Cardiac fibroblast (primary cell): ENCODE data around the gene RXRB.
A peak's percentile ranks its signal among the peaks of the same experiment; 100 is the strongest.

Experiments
- DNase-seq, 2 donors: peaks; one replicate each; pipeline versions ENCODE4 v3.0.0 to v3.0.0-alpha.2; 2010; ENCODE audit warnings: low read depth in 2 of 2
- H3K4me3 ChIP-seq, 2 donors: replicated peaks in 1 of 2; 1 replicate in 1 of 2; 2 replicates in 1 of 2; pipeline ENCODE4 v1.5.1; 2011; ENCODE audit warnings: low read depth in 2 of 2, low read length in 2 of 2, mild to moderate bottlenecking in 2 of 2, moderate library complexity in 1 of 2
- CTCF ChIP-seq: IDR thresholded peaks from one replicate; pipeline ENCODE4 v1.5.1; 2011; ENCODE audit warnings: low read depth, mild to moderate bottlenecking, low read length, inconsistent platforms

Gene RXRB

GRCh38 chr6:33203443-33204164, 3.1 kb upstream of the RXRB start:
- H3K4me3 ChIP-seq: no peak overlapping the region
- no peak for DNase-seq
- no peak for TF ChIP-seq CTCF

DNA sequence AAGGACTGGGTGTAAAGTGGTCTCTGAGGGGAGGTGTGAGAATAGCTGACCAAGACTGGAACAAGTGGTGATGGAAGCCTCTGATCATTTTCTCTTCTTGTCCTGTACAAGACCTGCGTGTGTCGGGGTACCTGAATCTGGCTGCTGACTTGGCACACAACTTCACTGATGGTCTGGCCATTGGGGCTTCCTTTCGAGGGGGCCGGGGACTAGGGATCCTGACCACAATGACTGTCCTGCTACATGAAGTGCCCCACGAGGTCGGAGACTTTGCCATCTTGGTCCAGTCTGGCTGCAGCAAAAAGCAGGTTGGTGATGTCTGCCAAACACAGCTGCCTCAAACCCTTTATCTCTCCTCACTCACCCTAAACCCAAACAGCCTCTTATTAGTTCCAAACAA, 2.3 kb upstream of the RXRB start:
- peak overlapping the region in 1 of 2 donors; percentile 94 for H3K4me3 ChIP-seq
- no peak for TF ChIP-seq CTCF
- no peak for DNase-seq

GRCh38 chr6:33201935-33202334, 1.5 kb upstream of the RXRB start:
- TF ChIP-seq CTCF: no peak
- H3K4me3 ChIP-seq: peak overlapping the region; percentile 83 to 94
- DNase-seq: no peak

DNA sequence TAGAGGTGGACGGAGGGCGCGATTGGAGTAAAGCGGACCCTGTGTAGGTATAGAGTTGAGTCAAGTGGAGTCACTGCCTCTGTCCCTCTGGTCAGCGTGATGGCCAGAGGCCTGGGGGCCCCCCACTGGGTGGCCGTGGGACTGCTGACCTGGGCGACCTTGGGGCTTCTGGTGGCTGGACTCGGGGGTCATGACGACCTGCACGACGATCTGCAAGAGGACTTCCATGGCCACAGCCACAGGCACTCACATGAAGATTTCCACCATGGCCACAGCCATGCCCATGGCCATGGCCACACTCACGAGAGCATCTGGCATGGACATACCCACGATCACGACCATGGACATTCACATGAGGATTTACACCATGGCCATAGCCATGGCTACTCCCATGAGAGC, 681 bp upstream of the RXRB start:
- peak overlapping the region; percentile 83 to 94 for H3K4me3 ChIP-seq
- DNase-seq: no peak
- TF ChIP-seq CTCF: peak; percentile 10

GRCh38 chr6:33199687-33200218, 712 bp downstream of the RXRB start:
- TF ChIP-seq CTCF: no peak
- peak overlapping the region; percentile 83 to 94 for H3K4me3 ChIP-seq
- DNase-seq: peak; percentile 62 to 76

DNA sequence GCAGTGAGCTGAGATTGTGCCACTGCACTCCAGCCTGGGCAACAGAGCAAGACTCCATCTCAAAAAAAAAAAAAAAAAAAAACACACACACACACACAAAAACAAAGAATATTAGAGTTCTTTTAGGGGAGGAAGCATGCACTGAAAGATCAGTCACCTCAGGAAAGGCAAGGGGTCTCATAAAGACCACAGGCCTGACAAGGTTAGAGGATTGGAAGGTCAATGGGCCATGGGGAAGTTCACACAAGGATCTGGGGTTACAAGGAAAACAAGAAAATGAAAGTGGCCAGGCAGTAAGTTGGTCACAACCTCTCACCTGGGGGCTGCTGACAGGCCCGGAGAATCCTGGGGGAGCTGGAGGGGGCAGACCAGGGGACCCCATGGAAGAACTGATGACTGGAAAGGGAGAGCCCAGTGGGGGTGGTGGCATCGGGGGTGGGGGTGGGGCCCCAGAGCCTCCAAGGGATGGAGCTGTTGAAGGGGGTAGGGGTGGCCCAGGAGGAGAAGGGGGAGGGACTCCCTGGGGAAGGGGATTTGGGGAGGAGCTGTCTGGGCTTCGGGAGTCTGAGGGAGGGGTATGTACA, 1.5 kb downstream of the RXRB start:
- TF ChIP-seq CTCF: no peak
- H3K4me3 ChIP-seq: peak overlapping the region; percentile 83 to 94
- no peak for DNase-seq
